HEK293 (cell line): ENCODE measurements around the gene DPYSL4.

ENCODE experiments used
- HOXA7 ChIP-seq: sonication (generic); formaldehyde crosslinking; IDR thresholded peaks from 2 replicates; pipeline ENCODE4 v1.8.1; 2022; ENCODE audit warnings: missing genetic modification reagents, borderline replicate concordance
- ZNF146 ChIP-seq: fragments of 450-650 bp; formaldehyde crosslinking; IDR thresholded peaks from 2 replicates; pipeline ENCODE4 v1.5.1; 2016; ENCODE audit warnings: missing biosample characterization, missing genetic modification characterization
- ZNF335 ChIP-seq: fragments of 450-650 bp; formaldehyde crosslinking; conservative IDR thresholded peaks from 2 replicates; pipeline ENCODE4 v1.5.1; 2016; ENCODE audit warnings: missing biosample characterization, missing genetic modification characterization
- ZNF514 ChIP-seq: fragments of 450-650 bp; formaldehyde crosslinking; IDR thresholded peaks from 2 replicates; pipeline ENCODE4 v1.5.1; 2016; ENCODE audit warnings: missing biosample characterization, missing genetic modification characterization
- ZNF624 ChIP-seq: fragments of 450-650 bp; formaldehyde crosslinking; IDR thresholded peaks from 2 replicates; pipeline ENCODE4 v1.5.1; 2017; ENCODE audit warnings: missing biosample characterization, missing genetic modification characterization
- ZNF692 ChIP-seq: fragments of 450-650 bp; formaldehyde crosslinking; IDR thresholded peaks from 2 replicates; pipeline ENCODE4 v1.5.1; 2016; ENCODE audit warnings: missing biosample characterization, missing genetic modification characterization
- TF ChIP-seq, protein P1 (sequence below): fragments of 450-650 bp; formaldehyde crosslinking; IDR thresholded peaks from 2 replicates; pipeline ENCODE4 v1.5.1; 2016; ENCODE audit warnings: missing biosample characterization, missing genetic modification characterization
- TF ChIP-seq, protein P2 (sequence below): fragments of 450-650 bp; formaldehyde crosslinking; IDR thresholded peaks from 2 replicates; pipeline ENCODE4 v1.5.1; 2016; ENCODE audit warnings: missing biosample characterization, missing genetic modification characterization

DNA sequence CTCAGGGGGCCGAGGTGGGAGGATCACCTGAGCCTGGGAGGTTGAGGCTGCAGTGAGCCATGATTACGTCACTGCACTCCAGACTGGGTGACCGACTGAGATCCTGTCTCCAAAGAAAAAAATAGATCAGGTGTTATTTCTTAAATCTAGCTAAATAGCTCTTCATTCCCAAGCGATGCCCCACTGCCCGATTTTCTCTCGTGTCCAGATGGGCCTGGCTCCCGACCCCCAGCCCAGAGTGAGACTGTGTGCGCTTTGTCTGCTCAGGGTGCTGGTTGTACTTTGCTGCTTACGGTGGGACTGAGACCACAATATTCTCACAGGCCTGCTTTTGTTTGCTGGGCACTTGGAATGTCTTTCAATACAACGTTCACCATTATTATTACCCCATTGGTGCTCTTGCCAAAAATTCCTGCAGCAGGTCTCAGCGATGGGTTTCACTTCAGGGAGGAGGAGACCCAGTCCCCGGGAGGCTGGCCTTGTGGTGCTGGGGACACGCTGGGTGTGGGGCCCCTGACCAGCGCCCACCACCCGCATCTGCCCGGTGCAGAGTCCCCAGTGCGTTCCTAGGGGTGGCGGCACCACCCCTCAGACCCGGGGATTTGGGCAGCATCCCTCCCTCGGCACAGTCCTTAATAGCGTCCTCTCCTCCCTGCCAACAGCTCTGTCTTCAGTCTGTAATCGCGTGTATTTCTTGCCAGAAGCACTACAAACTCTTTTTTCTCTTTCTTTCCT, 20.4 kb upstream of the DPYSL4 start:
- TF ChIP-seq, protein P1, sequence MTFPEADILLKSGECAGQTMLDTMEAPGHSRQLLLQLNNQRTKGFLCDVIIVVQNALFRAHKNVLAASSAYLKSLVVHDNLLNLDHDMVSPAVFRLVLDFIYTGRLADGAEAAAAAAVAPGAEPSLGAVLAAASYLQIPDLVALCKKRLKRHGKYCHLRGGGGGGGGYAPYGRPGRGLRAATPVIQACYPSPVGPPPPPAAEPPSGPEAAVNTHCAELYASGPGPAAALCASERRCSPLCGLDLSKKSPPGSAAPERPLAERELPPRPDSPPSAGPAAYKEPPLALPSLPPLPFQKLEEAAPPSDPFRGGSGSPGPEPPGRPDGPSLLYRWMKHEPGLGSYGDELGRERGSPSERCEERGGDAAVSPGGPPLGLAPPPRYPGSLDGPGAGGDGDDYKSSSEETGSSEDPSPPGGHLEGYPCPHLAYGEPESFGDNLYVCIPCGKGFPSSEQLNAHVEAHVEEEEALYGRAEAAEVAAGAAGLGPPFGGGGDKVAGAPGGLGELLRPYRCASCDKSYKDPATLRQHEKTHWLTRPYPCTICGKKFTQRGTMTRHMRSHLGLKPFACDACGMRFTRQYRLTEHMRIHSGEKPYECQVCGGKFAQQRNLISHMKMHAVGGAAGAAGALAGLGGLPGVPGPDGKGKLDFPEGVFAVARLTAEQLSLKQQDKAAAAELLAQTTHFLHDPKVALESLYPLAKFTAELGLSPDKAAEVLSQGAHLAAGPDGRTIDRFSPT (tag by site-specific recombination), result no peak
- TF ChIP-seq HOXA7 (CRISPR knock-in tag) (no peak), ZNF624 (no peak), ZNF692 (tag by site-specific recombination) (no peak), ZNF335 (tag by site-specific recombination) (no peak), ZNF146 (no peak), ZNF514 (tag by site-specific recombination) (no peak)
- TF ChIP-seq, protein P2, sequence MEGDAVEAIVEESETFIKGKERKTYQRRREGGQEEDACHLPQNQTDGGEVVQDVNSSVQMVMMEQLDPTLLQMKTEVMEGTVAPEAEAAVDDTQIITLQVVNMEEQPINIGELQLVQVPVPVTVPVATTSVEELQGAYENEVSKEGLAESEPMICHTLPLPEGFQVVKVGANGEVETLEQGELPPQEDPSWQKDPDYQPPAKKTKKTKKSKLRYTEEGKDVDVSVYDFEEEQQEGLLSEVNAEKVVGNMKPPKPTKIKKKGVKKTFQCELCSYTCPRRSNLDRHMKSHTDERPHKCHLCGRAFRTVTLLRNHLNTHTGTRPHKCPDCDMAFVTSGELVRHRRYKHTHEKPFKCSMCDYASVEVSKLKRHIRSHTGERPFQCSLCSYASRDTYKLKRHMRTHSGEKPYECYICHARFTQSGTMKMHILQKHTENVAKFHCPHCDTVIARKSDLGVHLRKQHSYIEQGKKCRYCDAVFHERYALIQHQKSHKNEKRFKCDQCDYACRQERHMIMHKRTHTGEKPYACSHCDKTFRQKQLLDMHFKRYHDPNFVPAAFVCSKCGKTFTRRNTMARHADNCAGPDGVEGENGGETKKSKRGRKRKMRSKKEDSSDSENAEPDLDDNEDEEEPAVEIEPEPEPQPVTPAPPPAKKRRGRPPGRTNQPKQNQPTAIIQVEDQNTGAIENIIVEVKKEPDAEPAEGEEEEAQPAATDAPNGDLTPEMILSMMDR (tag by site-specific recombination), result no peak
